HuH-7.5 (cell line): ENCODE data around the gene CDH12.
"Not testable (repeated sequence)": the region's sequence is repeated elsewhere in the genome, so short reads cannot be mapped to it uniquely, and the experiment has no call there.

Source experiments
- DNase-seq: peaks from one replicate; pipeline ENCODE4 v3.0.0; 2011; ENCODE audit warnings: low spot score

The CDH12 gene

GRCh38 chr5:22560147-22560546, 293.0 kb downstream of the CDH12 start:
- no peak for DNase-seq

- no peak for DNase-seq
Observed at GRCh38 chr5:22557251-22557650, 295.9 kb downstream of the CDH12 start.

- DNase-seq, result no peak
Observed at GRCh38 chr5:22554475-22554874, 298.7 kb downstream of the CDH12 start.

GRCh38 chr5:22549876-22550671, 303.1 kb downstream of the CDH12 start:
- DNase-seq, result no peak

- DNase-seq, result no peak
Observed at GRCh38 chr5:22542340-22542739, 310.8 kb downstream of the CDH12 start.

GRCh38 chr5:22541037-22541436, 312.1 kb downstream of the CDH12 start:
- no peak for DNase-seq

- no peak for DNase-seq
Observed at GRCh38 chr5:22539762-22540161, 313.4 kb downstream of the CDH12 start.

GRCh38 chr5:22531986-22532385, 321.2 kb downstream of the CDH12 start:
- DNase-seq, result no peak

GRCh38 chr5:22521521-22521920, 331.6 kb downstream of the CDH12 start:
- no peak for DNase-seq

GRCh38 chr5:22516497-22516896, 336.6 kb downstream of the CDH12 start:
- not testable (repeated sequence) for DNase-seq

GRCh38 chr5:22514231-22514630, 338.9 kb downstream of the CDH12 start:
- DNase-seq, result no peak

GRCh38 chr5:22505891-22506290, 347.3 kb downstream of the CDH12 start:
- no peak for DNase-seq

GRCh38 chr5:22504411-22504810, 348.7 kb downstream of the CDH12 start:
- no peak for DNase-seq

- DNase-seq, result no peak
Observed at GRCh38 chr5:22500556-22500955, 352.6 kb downstream of the CDH12 start.

- no peak for DNase-seq
Observed at GRCh38 chr5:22496666-22497065, 356.5 kb downstream of the CDH12 start.

- no peak for DNase-seq
Observed at GRCh38 chr5:22495016-22495720, 358.0 kb downstream of the CDH12 start.

- DNase-seq, result no peak
Observed at GRCh38 chr5:22488427-22488826, 364.7 kb downstream of the CDH12 start.

GRCh38 chr5:22480305-22480704, 372.8 kb downstream of the CDH12 start:
- no peak for DNase-seq

- DNase-seq, result no peak
Observed at GRCh38 chr5:22473886-22474285, 379.3 kb downstream of the CDH12 start.

GRCh38 chr5:22471154-22471553, 382.0 kb downstream of the CDH12 start:
- DNase-seq, result no peak

- no peak for DNase-seq
Observed at GRCh38 chr5:22470408-22470807, 382.7 kb downstream of the CDH12 start.

- DNase-seq, result no peak
Observed at GRCh38 chr5:22465616-22466015, 387.5 kb downstream of the CDH12 start.

- no peak for DNase-seq
Observed at GRCh38 chr5:22465177-22465576, 388.0 kb downstream of the CDH12 start.

GRCh38 chr5:22460189-22460588, 393.0 kb downstream of the CDH12 start:
- DNase-seq, result no peak
